HG03066 (cell line): ENCODE data around the gene MYO9B.
"Not testable (repeated sequence)": the region's sequence is repeated elsewhere in the genome, so short reads cannot be mapped to it uniquely, and the experiment has no call there.

Experiments
- ATAC-seq: cut with Tn5 transposase; IDR thresholded peaks from one replicate; pipeline ENCODE4 v1.9.1; 2021; ENCODE audit warnings: low read depth; ENCODE audit not compliant: unreplicated experiment

MYO9B gene

GRCh38 chr19:17081672-17082630, 6.4 kb downstream of the MYO9B start:
- no peak for ATAC-seq

DNA sequence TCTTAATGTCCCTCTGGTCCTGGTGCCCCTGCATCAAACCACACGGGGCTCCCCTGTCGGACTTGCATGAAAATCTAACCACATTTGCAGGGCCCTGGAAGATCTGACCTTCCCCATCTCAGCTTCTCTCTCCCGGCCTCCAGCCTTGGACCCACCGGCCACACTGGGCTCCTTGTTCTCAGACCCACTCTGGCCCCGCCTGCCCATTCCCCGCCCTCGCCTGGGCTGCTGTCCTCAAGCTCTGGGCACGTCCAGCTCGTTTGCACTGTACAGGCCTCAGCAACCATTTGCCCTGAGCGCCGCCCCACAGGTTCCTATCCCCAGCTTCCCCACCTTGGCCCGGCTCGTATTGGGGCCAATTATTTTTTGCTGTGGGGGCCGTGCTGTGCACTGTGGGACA, 10.5 kb downstream of the MYO9B start:
- no peak for ATAC-seq

DNA sequence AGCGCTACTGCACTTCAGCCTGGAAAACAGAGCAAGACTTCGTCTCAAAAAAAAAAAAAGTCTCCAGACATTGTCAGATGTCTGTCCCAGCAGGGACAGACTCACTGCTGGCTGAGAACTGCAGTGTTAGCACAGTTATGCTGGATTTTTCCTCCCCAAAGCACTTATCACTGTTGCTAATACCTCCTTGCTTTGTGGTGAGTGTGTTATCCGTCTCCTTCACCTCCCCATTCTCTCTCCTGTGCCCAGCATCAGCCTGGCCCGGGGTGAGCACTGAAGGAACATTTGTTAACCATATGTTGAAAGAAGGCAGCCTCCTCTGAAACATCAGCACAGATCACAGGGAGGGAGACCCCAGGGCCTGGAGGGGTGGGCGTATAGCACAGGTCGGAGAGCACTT, 11.3 kb downstream of the MYO9B start:
- no peak for ATAC-seq

DNA sequence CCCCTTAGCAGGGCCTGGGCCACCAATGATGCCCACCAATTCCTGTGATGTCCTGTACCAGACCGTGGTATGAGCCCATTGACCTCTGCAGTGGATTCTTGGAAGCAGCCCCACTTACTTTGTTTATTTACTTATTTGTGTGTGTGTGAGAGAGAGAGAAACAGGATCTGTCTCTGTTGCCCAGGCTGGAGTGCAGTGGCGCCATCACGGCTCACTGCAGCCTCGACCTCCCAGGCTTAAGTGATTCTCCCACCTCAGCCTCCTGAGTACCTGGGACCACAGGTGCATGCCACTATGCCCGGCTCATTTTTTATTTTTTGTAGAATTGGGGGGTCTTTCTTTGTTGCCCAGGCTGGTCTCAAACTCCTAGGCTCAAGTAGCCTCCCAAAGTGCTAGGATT, 13.0 kb downstream of the MYO9B start:
- no peak for ATAC-seq

DNA sequence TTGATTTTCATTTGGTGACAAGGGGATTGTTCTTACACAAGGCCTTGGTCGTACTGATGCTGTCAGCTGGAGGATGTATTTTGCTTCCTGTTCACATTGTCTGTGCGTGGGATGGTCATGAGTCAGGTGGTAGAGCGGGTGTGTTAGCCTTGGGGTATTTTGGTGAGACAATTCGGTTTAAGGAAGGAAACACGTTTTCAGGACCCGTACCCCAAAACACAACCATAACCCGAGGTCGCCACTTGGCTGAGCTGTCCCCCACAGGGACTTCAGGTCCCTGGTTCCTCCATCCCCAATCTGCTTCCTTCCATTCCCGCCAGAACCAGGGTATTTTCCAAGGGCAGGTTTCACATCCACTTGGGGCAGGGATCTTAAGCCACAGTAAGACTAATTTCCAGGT, 15.0 kb downstream of the MYO9B start:
- no peak for ATAC-seq

DNA sequence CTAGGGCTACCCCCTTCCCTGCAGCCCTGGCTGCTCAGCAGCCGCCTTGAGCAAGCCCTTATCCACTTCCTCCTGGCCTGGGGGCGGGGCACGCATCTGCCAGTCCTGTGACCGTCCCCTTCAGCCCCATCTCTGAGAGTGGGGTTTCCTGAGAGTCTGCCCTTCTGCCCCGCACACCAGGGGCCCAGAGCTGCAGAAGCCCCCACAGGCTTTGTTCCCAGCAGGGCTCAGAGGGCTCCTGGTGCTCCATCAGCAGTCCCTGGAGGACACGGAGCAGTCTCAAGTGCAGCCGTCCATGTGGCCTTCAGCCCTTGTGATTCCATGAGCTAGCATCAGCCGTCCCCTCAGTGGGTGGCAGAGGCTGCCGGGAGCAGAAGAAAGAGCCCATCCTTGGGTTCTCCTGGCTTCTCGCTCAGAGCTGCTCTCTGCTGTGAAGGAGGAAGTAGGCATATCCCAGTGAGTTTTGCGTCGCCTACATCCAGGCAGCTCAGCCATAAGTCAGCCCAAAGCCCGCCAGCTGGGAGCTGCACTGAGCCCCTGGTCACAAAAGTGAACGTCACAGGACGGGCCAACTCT, 16.3 kb downstream of the MYO9B start:
- no peak for ATAC-seq

DNA sequence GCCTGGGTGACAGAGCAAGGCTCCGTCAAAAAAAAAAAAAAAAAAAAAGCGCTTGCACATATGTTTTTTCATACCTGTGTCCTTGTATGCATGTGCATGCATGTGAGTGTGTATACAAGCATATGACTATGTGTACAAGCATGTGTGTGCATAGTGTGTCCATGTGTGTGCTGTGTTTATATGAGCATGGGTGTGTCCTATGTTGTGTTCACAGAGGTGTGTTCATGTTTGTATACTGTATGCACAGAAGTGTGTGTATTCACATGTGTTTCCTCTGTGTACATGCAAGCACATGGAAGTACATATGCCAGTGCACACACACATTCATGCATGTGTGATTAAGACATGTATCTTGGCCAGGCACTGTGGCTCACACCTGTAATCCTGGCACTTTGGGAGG, 17.1 kb downstream of the MYO9B start:
- no peak for ATAC-seq

- not testable (repeated sequence) for ATAC-seq
Measured at GRCh38 chr19:17094694-17095093, 19.1 kb downstream of the MYO9B start.

- ATAC-seq: no peak
Measured at GRCh38 chr19:17095141-17095919, 19.8 kb downstream of the MYO9B start.

- no peak for ATAC-seq
Measured at GRCh38 chr19:17097593-17098126, 22.1 kb downstream of the MYO9B start.

DNA sequence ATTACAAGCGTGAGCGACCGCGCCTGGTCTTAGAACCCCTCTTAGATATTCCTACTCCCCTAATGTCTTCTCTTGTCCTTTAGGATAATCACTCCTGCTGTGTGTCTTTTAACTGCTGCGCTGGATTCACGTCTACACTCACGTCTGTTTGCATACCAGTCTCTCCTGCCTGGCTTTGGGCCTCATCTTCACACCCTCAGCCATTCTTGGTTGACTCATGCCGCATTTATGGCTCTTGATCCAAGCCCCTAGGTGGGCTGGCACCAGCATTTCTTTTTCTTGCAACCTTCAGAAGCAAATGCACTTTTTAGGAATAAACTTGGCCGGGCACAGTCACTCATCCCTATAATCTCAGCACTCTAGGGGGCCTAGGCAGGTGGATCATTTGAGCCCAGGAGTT, 22.7 kb downstream of the MYO9B start:
- ATAC-seq: no peak

DNA sequence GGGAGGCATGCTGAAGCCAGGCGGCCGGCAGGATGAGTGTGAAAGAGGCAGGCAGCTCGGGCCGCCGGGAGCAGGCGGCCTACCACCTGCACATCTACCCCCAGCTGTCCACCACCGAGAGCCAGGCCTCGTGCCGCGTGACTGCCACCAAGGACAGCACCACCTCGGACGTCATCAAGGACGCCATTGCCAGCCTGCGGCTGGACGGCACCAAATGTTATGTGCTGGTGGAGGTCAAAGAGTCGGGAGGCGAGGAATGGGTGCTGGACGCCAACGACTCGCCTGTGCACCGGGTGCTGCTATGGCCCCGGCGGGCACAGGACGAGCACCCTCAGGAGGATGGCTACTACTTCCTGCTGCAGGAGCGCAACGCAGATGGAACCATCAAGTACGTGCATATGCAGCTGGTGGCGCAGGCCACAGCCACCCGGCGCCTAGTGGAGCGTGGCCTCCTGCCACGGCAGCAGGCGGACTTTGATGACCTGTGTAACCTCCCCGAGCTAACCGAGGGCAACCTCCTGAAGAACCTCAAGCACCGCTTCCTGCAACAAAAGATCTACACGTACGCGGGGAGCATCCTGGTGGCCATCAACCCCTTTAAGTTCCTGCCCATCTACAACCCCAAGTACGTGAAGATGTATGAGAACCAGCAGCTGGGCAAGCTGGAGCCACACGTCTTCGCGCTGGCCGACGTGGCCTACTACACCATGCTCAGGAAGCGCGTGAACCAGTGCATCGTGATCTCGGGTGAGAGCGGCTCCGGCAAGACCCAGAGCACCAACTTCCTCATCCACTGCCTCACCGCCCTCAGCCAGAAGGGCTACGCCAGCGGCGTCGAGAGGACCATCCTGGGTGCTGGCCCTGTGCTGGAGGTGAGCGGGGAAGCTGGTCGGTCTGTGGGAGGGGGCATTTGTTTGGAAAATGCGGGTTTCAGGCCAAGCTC, 26.4 kb downstream of the MYO9B start:
- no peak for ATAC-seq

GRCh38 chr19:17103177-17103576, 27.6 kb downstream of the MYO9B start:
- ATAC-seq: no peak

DNA sequence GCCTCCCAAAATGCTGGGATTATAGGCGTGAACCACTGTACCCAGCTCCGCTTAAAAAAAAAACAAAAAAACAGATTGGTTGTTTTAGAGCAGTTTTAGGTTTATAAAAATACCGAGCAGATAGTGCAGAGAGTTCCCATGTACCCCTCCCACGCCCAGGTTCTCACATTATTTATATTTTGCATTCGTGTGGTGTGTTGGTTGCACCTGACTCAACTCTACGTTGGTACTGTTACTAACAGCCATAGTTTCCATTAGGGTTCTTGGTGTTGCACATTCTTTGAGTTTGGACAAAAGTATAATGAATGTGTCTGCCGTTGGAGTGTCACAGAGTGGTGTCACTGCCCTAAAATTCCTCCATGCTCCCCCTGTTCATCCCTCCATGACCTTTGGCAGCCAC, 29.1 kb downstream of the MYO9B start:
- ATAC-seq: no peak

DNA sequence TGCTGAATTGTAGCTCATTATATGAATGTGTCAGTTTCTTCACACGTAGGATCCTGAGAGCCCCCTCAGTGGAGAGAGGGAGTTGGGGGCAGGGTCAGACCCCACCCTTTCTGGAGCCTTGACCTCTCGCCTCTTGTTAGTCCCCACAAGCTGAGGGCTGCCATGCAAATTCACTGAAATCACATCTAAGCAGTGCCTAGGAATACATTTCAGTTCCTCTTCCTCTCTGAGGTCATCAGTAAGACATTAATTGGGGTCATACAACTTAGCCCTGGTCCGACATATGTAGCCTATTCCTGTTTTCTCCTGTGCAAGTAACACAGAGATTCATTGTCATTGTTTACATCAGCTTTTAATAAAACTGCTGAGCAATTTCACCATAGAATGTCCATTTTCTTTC, 30.0 kb downstream of the MYO9B start:
- ATAC-seq: no peak

DNA sequence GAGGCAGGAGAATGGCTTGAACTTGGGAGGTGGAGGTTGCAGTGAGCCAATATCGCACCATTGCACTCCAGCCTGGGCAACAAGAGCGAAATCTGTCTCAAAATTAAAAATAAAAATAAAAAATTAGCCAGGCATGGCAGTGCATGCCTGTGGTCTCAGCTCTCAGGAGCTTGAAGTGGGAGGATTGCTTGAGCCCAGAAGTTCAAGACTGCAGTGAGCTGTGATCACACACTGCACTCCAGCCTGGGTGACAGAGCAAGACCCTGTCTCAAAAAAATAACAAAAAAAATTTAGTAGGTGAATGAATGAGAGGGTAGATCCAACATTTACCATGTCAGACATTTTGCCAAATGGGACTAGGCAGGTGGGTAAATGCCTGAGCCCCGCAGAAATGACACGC, 31.4 kb downstream of the MYO9B start:
- not testable (repeated sequence) for ATAC-seq

DNA sequence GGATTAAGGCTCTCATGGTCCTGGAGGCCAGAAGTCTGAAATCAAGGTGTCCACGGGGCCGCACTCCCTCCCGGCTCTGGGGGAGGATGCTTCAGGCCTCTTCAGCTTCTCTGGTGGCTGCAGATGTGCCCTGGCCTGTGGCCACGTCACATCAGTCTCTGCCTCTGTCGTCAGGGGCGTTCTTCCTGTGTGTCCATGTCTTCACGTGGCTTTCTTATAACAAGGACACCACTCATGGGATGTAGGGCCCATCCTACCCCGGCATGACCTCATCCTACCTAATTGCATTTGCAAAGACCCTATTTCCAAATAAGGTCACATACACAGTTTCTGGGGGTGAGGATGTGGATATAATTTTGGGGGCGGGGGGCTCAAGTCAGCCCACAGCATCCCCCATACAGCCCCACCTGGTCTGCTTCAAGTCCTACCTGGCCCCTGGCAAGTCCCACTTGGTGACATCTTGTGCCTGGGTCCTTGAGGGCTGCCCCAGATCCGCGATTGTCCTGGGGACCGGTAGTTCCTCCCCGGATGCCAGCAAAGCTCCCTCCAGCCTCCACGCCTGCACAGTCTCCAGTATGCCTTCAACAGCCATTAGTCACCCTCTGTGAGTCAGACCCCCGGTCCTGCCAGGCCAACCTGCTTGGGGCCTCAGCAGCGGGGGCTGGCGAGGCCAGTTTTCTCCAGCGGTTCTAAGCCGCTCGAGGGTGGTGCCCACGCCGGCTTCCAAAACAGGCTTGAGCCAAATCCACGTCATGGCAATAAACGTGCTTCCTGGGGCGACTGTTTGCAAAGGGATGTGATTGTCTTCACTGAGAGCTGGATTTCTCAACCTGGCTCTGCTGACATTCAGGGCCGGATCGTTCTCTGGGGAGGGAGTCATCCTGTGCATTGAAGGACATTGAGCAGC, 32.2 kb downstream of the MYO9B start:
- ATAC-seq: no peak

GRCh38 chr19:17108453-17108784, 32.8 kb downstream of the MYO9B start:
- ATAC-seq: no peak

DNA sequence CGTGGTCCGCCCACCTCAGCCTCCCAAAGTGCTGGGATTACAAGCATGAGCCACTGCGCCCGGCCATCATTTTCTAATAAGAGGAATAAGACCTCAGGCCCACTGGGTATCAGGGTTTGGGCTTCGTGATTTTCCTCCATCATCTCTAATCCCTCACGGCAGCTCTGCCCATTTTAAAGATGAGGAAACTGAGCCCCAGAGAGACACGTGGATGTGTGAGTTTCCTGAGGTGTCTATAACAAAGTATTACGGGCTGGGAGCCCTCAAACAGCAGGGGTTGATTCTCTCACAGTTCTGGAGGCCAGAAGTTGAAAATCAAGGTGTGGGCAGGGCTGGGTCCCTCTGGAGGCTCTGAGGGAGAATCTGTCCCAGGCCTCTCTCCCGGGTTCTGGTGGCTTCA, 33.7 kb downstream of the MYO9B start:
- ATAC-seq: no peak
